ENCODE measurements around the gene AEN.

DNA sequence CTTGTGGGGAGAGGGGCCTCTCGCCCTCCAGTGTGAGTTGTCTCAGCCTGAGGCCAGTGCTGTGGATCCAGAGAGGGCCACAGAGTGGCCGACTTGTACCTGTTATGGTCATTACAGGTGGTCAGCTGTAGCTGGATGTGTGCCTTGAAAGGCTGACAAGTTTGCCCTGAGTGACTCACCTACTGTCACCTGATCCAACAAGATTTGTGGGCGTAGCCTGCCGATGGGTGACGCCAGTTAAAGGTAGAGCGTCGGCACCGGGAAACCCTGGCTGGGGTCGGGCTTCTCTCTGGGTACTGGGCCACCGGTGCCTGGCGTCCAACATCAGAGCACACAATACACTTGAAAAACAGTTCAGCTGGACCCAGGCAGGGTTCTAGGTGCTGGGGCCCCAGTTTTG, 14.9 kb downstream of the AEN start:
- TF ChIP-seq, protein P1, sequence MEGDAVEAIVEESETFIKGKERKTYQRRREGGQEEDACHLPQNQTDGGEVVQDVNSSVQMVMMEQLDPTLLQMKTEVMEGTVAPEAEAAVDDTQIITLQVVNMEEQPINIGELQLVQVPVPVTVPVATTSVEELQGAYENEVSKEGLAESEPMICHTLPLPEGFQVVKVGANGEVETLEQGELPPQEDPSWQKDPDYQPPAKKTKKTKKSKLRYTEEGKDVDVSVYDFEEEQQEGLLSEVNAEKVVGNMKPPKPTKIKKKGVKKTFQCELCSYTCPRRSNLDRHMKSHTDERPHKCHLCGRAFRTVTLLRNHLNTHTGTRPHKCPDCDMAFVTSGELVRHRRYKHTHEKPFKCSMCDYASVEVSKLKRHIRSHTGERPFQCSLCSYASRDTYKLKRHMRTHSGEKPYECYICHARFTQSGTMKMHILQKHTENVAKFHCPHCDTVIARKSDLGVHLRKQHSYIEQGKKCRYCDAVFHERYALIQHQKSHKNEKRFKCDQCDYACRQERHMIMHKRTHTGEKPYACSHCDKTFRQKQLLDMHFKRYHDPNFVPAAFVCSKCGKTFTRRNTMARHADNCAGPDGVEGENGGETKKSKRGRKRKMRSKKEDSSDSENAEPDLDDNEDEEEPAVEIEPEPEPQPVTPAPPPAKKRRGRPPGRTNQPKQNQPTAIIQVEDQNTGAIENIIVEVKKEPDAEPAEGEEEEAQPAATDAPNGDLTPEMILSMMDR (IDR thresholded peaks at IDR 0.05) = no peak
- peak in 1 of 2 donors; percentile 16 for TF ChIP-seq POLR2A (IDR thresholded peaks at IDR 0.05)

Data from thyroid gland (tissue), 4 donors.